NT2/D1 (cell line): ENCODE results near the gene SRGAP1.

Experiments used
- YY1 ChIP-seq: IDR thresholded peaks from 2 replicates; pipeline ENCODE4 v1.6.1; 2011; ENCODE audit not compliant: insufficient read length, insufficient read depth
- ZNF274 ChIP-seq: IDR thresholded peaks from 2 replicates; pipeline ENCODE4 v1.6.1; 2011; ENCODE audit warnings: mild to moderate bottlenecking, low read depth, low read length

- TF ChIP-seq ZNF274 (no peak), YY1 (no peak)
These were observed 236.0 kb downstream of the SRGAP1 start for GRCh38 chr12:64080319-64081007.
